ENCODE measurements around the gene NCF1.
"Not testable (repeated sequence)": the region's sequence is repeated elsewhere in the genome, so short reads cannot be mapped to it uniquely, and the experiment has no call there.

DNA sequence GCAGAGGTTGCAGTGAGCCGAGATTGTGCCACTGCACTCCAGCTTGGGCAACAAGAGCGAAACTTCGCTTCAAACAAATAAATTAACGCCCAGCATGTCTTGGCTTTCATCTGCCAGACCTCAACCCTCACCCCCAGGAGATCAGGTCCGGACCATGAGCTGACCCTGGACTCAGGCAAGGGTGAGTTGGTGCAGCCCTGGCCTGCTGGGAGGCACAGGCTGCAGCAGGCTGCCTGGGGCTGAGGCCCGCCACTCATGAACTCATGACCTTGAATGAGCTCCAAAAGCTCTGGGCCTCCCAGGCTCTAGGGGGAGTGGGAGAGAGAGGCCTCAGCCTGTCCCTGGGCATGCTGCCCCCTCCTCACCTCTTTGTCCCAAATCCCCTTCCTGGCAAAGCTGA lies 1.7 kb upstream of the NCF1 start:
- not testable (repeated sequence) for TF ChIP-seq EZH2 (IDR thresholded peaks at IDR 0.05; ENCODE audit: borderline replicate concordance, low read length)
- TF ChIP-seq, protein P1, sequence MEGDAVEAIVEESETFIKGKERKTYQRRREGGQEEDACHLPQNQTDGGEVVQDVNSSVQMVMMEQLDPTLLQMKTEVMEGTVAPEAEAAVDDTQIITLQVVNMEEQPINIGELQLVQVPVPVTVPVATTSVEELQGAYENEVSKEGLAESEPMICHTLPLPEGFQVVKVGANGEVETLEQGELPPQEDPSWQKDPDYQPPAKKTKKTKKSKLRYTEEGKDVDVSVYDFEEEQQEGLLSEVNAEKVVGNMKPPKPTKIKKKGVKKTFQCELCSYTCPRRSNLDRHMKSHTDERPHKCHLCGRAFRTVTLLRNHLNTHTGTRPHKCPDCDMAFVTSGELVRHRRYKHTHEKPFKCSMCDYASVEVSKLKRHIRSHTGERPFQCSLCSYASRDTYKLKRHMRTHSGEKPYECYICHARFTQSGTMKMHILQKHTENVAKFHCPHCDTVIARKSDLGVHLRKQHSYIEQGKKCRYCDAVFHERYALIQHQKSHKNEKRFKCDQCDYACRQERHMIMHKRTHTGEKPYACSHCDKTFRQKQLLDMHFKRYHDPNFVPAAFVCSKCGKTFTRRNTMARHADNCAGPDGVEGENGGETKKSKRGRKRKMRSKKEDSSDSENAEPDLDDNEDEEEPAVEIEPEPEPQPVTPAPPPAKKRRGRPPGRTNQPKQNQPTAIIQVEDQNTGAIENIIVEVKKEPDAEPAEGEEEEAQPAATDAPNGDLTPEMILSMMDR (conservative IDR thresholded peaks at IDR 0.05 in 1 of 2, IDR thresholded peaks at IDR 0.05 in 1 of 2; ENCODE audit: extremely low read depth in 1 of 2, insufficient read depth in 1 of 2, low read depth in 1 of 2, low read length in 2 of 2) = not testable (repeated sequence)
